Ovary (tissue), 9 donors: Measurements from ENCODE around the gene BOLA1. TPM values are rescaled to one million over a fixed set of nuclear protein-coding genes. Genes with fewer than 3 reads are reported as not detected.
"Not testable (repeated sequence)": the region's sequence is repeated elsewhere in the genome, so short reads cannot be mapped to it uniquely, and the experiment has no call there.

ENCODE experiments used
- DNase-seq, 5 donors: peaks; one replicate each; pipeline ENCODE4 v3.0.0-alpha.2; 2019 to 2020
- H3K27ac ChIP-seq, 2 donors: fragments of 200-600 bp; one replicate each; pipeline versions ENCODE4 v1.5.1 to v1.8.0; 2019 to 2022
- H3K27me3 ChIP-seq: fragments of 200-600 bp; one replicate; pipeline ENCODE4 v1.8.0; 2022
- H3K36me3 ChIP-seq: fragments of 200-600 bp; sonication (generic); one replicate; pipeline ENCODE4 v1.5.1; 2019
- H3K4me1 ChIP-seq: one replicate; pipeline ENCODE4 v1.8.1; 2013; ENCODE audit warnings: mild to moderate bottlenecking, moderate library complexity; ENCODE audit not compliant: insufficient read depth
- H3K4me3 ChIP-seq: fragments of 200-600 bp; sonication (generic); one replicate; pipeline ENCODE4 v1.5.1; 2017
- H3K9me3 ChIP-seq, 2 donors: fragments of 200-600 bp in 1 of 2; sonication (generic) in 1 of 2; one replicate each; pipeline versions ENCODE4 v1.5.1 to v1.8.1; 2013 to 2019; ENCODE audit warnings: mild to moderate bottlenecking in 1 of 2, moderate library complexity in 1 of 2
- EP300 ChIP-seq: sonication (generic); formaldehyde crosslinking; IDR thresholded peaks from one replicate; pipeline ENCODE4 v1.6.1; 2017; ENCODE audit warnings: antibody characterized with exemption
- POLR2A ChIP-seq: fragments of 450-650 bp; IDR thresholded peaks from one replicate; pipeline ENCODE4 v1.6.1; 2017; ENCODE audit warnings: antibody characterized with exemption, mild to moderate bottlenecking, moderate library complexity
- WGBS, 3 donors: extraction: QIAGEN DNeasy Blood & Tissue Kit in 1 of 3; methylation state at CpG; one replicate each; pipeline versions ENCODE4 v1.1.5 to v1.1.7; 2013 to 2017; 5-methylcytosine and 5-hydroxymethylcytosine counted together
- intact Hi-C, 4 donors: fragments of 100-400 bp; cut with DNase I; formaldehyde crosslinking; loops; one replicate each; pipeline versions ENCODE4 v1.11.0 to v1.15.1; 2022 to 2023
- polyA plus RNA-seq, 2 donors: library from polyadenylated mRNA; stranded (reverse); fragments of 200-250 nt in 1 of 2; fragments of 350-450 nt in 1 of 2; fragmentation: Illumina TruSeq in 1 of 2; extraction: RNeasy Lipid Tissue Mini Kit (QIAGEN cat#74804) in 1 of 2; gene quantifications; one replicate each; pipeline ENCODE4 v1.2.3, GENCODE V29; 2013 to 2014
- total RNA-seq, 7 donors: library from RNA; depleted of rRNA in 2 of 7; stranded (reverse); fragments of >200 nt in 2 of 7; fragmentation: NEBNext Ultra II Directional in 3 of 7; extraction: Animal tissue kit (Norgen Biotek cat#: 25700) in 3 of 7; gene quantifications; one replicate each; pipeline versions ENCODE4 v1.1.0 to v1.2.4, GENCODE V29; 2016 to 2023
- TF ChIP-seq, protein P1 (sequence below), 3 donors: fragments of 450-650 bp in 2 of 3; fragments of 200-600 bp in 1 of 3; IDR thresholded peaks; one replicate each; pipeline versions ENCODE4 v1.5.1 to v1.8.0; 2016 to 2022; ENCODE audit warnings: antibody characterized with exemption in 3 of 3, mild to moderate bottlenecking in 1 of 3
- donor health status: DM: no; HTN: no; CAD: no; lungs with moderate emphysema.
- donor health status: DM: no; HTN: no; CAD: no.
- donor health status: Bipolar disorder and iron deficiency.
- donor health status: DM: yes; HTN: yes; CAD: no.
- donor health status: DM: no; HTN: no; CAD: no.
- donor health status: DM: yes; HTN: yes; CAD: no.

The BOLA1 gene
- total and polyA plus RNA-seq, 9 donors = 11.6 to 36.5 (median 16.1) TPM

DNA sequence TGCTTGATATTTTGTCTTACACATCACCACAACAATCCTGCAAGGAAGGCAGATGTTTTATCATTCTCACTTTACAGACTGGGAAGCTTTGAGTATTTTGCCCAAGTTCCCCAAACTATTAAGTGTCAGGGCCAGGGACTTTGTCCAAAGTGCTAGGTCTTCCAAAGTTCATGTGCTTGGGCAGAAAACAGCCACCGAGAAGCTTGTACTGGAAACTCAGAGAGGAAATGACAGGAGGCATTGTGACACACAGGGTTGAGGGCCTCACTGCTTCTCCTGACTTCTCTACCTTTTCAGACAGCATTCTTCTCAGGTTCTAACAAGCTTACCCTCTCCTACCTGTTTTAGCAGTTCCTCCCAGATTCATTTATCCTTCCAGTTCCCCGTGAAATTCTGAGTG is 32.5 kb upstream of the BOLA1 start:
- intact Hi-C loops, H3K4me3 ChIP-seq, DNase-seq, H3K27ac ChIP-seq, H3K27me3 ChIP-seq, H3K9me3 ChIP-seq, H3K36me3 ChIP-seq, H3K4me1 ChIP-seq: not testable (repeated sequence)
- WGBS, 3 donors = no CpG with 5 or more reads among the region's 2 CpGs

DNA sequence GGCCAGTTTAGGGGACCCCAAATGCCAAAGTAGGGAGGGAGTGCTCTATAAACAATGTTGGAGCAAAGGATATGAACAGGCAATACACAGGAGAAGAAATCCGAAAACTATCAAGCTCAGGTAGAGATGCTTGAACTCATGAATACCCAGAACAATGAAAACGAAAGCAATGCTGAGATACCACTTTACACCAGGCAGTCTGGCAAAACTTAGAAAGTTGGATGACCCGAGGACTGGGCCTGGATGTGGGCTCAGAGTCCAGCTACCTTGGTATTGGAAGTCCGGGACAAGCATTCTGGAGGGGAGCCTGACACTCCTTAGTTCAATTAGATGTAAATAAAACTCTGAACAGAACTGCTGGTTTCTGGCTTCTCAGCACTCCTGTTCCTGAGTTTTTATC is 26.3 kb upstream of the BOLA1 start:
- H3K27ac ChIP-seq, H3K4me1 ChIP-seq, H3K4me3 ChIP-seq, H3K9me3 ChIP-seq, intact Hi-C loops, H3K36me3 ChIP-seq, DNase-seq, H3K27me3 ChIP-seq: not testable (repeated sequence)
- no CpG with 5 or more reads among the region's 4 CpGs for WGBS, 3 donors

DNA sequence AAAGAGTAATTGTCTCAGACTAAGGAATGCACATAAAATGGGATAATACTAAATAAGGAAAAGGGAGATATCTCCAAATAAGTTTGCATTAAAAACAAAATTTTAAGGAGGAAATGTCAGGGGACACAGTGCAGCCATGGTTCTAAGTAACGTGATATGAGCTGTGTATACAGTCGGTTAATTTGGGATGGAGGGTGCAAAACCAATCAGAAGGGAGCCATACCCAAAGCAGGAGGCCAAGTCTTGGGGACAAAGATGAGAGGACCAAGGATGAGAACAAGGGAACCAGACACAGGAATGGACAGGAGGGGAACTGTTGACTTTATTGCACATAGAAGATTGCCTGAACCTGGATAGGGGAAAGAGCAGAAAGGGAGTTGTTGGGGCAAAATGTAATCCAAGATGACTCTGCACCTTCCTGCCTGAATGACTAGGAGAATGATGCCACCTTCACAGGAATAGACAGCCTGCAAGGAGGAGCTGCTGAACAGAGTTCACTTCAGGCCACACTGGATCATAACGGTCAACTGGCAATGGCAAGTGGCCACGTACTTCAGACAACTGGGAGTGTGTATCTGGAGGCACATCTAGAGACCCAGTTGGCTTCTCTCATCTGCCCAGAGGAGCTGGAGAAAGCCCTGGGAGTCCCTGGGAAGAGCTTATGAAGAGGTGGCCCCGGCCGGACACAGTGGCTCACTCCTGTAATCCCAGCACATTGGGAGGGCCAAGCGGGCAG is 22.0 kb upstream of the BOLA1 start:
- 88 to 91% (median 91%) methylated on average over 7 of the region's 7 CpGs for WGBS, 3 donors
- Histone ChIP-seq H3K27ac (no peak overlapping the region), H3K36me3 (no peaks in the 10 kb centered on the region), H3K9me3 (no peaks in the 10 kb centered on the region), H3K27me3 (no peaks in the 10 kb centered on the region), H3K4me1 (no peaks in the 10 kb centered on the region), H3K4me3 (no peak overlapping the region)
- DNase-seq = no peak
- TF ChIP-seq, protein P1, sequence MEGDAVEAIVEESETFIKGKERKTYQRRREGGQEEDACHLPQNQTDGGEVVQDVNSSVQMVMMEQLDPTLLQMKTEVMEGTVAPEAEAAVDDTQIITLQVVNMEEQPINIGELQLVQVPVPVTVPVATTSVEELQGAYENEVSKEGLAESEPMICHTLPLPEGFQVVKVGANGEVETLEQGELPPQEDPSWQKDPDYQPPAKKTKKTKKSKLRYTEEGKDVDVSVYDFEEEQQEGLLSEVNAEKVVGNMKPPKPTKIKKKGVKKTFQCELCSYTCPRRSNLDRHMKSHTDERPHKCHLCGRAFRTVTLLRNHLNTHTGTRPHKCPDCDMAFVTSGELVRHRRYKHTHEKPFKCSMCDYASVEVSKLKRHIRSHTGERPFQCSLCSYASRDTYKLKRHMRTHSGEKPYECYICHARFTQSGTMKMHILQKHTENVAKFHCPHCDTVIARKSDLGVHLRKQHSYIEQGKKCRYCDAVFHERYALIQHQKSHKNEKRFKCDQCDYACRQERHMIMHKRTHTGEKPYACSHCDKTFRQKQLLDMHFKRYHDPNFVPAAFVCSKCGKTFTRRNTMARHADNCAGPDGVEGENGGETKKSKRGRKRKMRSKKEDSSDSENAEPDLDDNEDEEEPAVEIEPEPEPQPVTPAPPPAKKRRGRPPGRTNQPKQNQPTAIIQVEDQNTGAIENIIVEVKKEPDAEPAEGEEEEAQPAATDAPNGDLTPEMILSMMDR (IDR thresholded peaks at IDR 0.05) = no peak
- TF ChIP-seq EP300 = no peak
- TF ChIP-seq POLR2A = no peak
- intact Hi-C loops = no loop called here

DNA sequence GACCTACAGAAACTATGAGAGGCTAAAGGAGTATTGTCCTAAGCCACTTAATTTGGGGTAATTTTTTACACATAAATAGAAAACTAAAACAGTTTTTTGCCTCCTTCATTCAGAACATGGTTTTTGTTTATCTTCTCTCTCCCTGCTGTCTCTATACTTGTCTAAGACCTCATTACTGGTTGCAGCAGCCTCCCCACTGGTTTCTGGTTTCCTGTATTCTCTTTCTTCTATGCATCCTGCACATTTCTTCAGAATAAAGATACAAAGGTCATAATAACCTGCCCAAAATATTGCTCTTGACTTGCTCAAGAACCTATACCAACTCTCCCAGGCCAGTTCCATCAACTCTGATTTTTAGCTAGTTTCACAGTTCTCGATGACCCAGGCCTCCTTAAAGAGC is 19.8 kb upstream of the BOLA1 start:
- intact Hi-C loops = no loop called here
- H3K9me3 ChIP-seq = no peaks in the 10 kb centered on the region
- no peak overlapping the region for H3K4me3 ChIP-seq
- no peak overlapping the region for H3K27ac ChIP-seq
- no peaks in the 10 kb centered on the region for H3K36me3 ChIP-seq
- DNase-seq = no peak
- H3K27me3 ChIP-seq = no peaks in the 10 kb centered on the region
- TF ChIP-seq POLR2A = no peak
- TF ChIP-seq EP300 = no peak
- TF ChIP-seq, protein P1 (IDR thresholded peaks at IDR 0.05) = no peak
- H3K4me1 ChIP-seq = peaks cover 2% of the 10 kb centered on the region
- WGBS, 3 donors = 86 to 92% (median 92%) methylated on average over 1 of the region's 1 CpG

DNA sequence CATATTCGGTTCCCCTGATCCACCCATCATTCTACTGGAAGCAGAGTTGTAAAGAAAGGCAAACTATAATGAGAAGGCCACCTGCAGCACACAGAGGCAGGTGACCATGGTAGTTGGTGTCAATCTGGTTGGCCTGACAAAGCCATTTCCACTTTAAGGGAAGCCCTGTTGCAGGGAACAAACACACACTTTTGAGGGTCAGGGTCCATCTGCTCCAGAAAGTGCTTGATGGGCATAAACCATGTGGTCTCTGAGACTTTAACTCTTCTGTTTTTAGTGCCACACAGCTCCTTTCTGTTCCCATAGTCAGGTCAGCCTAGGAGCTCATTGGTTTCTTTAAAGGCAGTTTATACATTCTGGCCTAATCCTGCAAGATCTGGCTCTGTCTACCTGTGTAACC is 17.5 kb upstream of the BOLA1 start:
- peaks cover 2% of the 10 kb centered on the region for H3K4me1 ChIP-seq
- 91 to 100% (median 97%) methylated on average over 1 of the region's 1 CpG for WGBS, 3 donors
- no peak overlapping the region for H3K4me3 ChIP-seq
- TF ChIP-seq POLR2A = no peak
- TF ChIP-seq, protein P1 (IDR thresholded peaks at IDR 0.05) = no peak
- TF ChIP-seq EP300 = no peak
- DNase-seq = no peak
- no peaks in the 10 kb centered on the region for H3K27me3 ChIP-seq
- intact Hi-C loops = no loop called here
- no peaks in the 10 kb centered on the region for H3K9me3 ChIP-seq
- H3K36me3 ChIP-seq = no peaks in the 10 kb centered on the region
- no peak overlapping the region for H3K27ac ChIP-seq
